ENCODE results near the gene FBXL16.

Gene FBXL16

DNA sequence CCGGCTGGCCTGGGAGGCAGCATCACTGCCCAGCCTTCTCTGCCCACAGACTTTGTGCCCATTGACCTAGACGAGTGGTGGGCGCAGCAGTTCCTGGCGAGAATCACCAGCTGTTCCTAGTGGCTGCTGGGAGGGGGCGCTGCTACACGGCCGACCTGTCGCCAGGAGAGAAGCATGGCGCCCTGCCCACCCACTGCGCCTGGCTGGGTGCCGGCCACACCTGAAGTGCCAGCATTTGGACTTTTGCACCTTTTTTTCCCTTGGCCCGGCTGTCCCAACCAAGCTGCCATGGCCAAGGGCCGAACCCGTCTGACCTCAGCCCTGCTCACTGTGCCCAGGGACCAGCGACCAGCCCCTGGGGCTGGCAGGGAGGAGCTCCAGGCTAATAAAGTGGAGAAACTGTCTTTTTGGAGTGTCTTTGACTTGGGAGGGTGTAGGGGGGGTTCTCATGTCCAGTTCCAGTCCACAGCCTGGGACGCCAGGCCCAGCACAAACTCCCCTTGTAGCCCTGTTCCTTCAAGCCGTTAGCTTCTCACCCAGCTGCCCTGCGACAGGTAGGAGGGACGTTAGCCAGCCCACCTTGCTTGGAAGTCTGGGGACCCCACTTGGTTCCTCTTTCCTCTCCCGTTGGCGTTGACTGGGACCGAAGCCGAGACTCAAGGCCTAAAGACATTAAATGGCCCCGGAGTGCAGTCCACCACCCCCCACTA lies 57.4 kb downstream of the FBXL16 start:
- peak; percentile 93 for TF ChIP-seq CTCF (IDR thresholded peaks at IDR 0.05; ENCODE audit: control extremely low read depth, extremely low read depth, low read depth, missing control alignments)
- ChIA-PET CTCF (interaction anchor here (0.9 to 8.2 kb wide), 9 partner anchors 9 to 248 kb away, joined by 3 to 57 read pairs (median 4); partner anchors contain the start of genes METTL26 and STUB1), POLR2A (interaction anchor here (0.6 kb wide), 1 partner anchor 36 kb away, joined by 3 read pairs; the partner anchor contains the start of gene JMJD8)
- peak; percentile 72 for DNase-seq (ENCODE audit: extremely low spot score)

GRCh38 chr16:647173-647902 lies 58.3 kb downstream of the FBXL16 start:
- no peak for DNase-seq (ENCODE audit: extremely low spot score)
- ChIA-PET POLR2A (interaction anchor here (0.6 kb wide), 1 partner anchor 37 kb away, joined by 3 read pairs; the partner anchor contains the start of gene JMJD8), CTCF (interaction anchor here (1.1 to 8.2 kb wide), 7 partner anchors 10 to 247 kb away, joined by 3 to 57 read pairs (median 5); partner anchors contain the start of gene METTL26)
- no peak for TF ChIP-seq CTCF (IDR thresholded peaks at IDR 0.05; ENCODE audit: control extremely low read depth, extremely low read depth, low read depth, missing control alignments)

GRCh38 chr16:646679-647172 lies 58.9 kb downstream of the FBXL16 start:
- ChIA-PET CTCF (interaction anchor here (1.4 to 8.2 kb wide), 2 partner anchors 16 to 21 kb away, joined by 3 to 57 read pairs; no protein-coding TSS in a partner anchor), POLR2A (no interaction called here)
- no peak for TF ChIP-seq CTCF (IDR thresholded peaks at IDR 0.05; ENCODE audit: control extremely low read depth, extremely low read depth, low read depth, missing control alignments)
- DNase-seq (ENCODE audit: extremely low spot score), result no peak

GRCh38 chr16:645852-646678 lies 59.5 kb downstream of the FBXL16 start:
- no peak for TF ChIP-seq CTCF (IDR thresholded peaks at IDR 0.05; ENCODE audit: control extremely low read depth, extremely low read depth, low read depth, missing control alignments)
- CTCF ChIA-PET, result interaction anchor here (8.2 kb wide), 1 partner anchor 16 kb away, joined by 57 read pairs; no protein-coding TSS in a partner anchor
- no peak for DNase-seq (ENCODE audit: extremely low spot score)
- POLR2A ChIA-PET, result no interaction called here

DNA sequence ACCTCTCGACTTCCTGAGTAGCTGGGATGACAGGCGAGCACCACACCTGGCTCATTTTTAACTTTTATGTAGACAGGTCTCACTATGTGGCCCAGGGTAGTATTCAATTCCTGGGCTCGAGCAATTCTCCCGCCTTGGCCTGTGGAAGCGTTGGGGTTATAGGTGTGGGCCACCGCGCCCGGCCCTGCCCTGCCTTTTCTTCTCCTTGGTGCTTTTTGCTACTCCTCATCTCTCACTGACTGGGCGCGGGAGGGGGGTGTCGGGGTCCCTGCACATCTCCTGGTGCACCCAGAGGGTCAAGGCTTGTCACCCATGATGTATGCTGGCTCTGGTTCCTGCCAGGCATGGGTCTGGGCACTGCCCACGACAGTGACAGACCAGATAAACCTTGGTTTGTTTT lies 61.0 kb downstream of the FBXL16 start:
- CTCF ChIA-PET, result no interaction called here
- no peak for TF ChIP-seq CTCF (IDR thresholded peaks at IDR 0.05; ENCODE audit: control extremely low read depth, extremely low read depth, low read depth, missing control alignments)
- POLR2A ChIA-PET, result no interaction called here
- no peak for DNase-seq (ENCODE audit: extremely low spot score)

DNA sequence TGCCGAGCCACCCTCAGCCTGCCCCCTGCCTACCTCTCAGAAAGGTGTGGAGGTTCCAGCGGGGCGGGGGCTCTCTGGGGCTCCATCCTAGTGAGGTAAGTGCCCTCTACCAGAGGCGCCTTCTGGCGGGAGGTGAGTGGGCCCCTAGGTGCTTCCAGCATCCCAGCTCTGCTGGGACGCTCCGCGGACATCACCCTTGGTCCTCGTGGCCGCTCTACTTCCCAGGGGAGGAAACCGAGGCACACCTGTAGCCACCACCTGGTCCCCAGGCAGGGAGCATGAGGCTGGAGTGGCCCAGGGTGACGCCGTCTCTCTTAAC lies 62.6 kb downstream of the FBXL16 start:
- ChIA-PET POLR2A (interaction anchor here (1.1 kb wide), 1 partner anchor 217 kb away, joined by 3 read pairs; no protein-coding TSS in a partner anchor), CTCF (interaction anchor here (1.4 kb wide), 1 partner anchor 9 kb away, joined by 3 read pairs; no protein-coding TSS in a partner anchor)
- no peak for DNase-seq (ENCODE audit: extremely low spot score)

More for the DNA sequence above, 62.6 kb downstream of the FBXL16 start:
- TF ChIP-seq CTCF (IDR thresholded peaks at IDR 0.05; ENCODE audit: control extremely low read depth, extremely low read depth, low read depth, missing control alignments), result no peak
